NB4 (cell line): ENCODE data around the gene ERVFRD-1.

Experiments used
- MYC ChIP-seq: IDR thresholded peaks from 2 replicates; pipeline ENCODE4 v1.6.1; 2011; ENCODE audit warnings: low read depth, low read length
- POLR2A ChIP-seq: IDR thresholded peaks from 2 replicates; pipeline ENCODE4 v1.6.1; 2011; ENCODE audit warnings: mild to moderate bottlenecking; ENCODE audit not compliant: insufficient read length; ENCODE audit errors: extremely low read depth
- TF ChIP-seq, protein P1 (sequence below): IDR thresholded peaks from one replicate; pipeline ENCODE4 v1.5.1; 2012; ENCODE audit warnings: low read depth, low read length
- TF ChIP-seq, protein P2 (sequence below): IDR thresholded peaks from 2 replicates; pipeline ENCODE4 v1.6.1; 2011; ENCODE audit warnings: low read depth, low read length

DNA sequence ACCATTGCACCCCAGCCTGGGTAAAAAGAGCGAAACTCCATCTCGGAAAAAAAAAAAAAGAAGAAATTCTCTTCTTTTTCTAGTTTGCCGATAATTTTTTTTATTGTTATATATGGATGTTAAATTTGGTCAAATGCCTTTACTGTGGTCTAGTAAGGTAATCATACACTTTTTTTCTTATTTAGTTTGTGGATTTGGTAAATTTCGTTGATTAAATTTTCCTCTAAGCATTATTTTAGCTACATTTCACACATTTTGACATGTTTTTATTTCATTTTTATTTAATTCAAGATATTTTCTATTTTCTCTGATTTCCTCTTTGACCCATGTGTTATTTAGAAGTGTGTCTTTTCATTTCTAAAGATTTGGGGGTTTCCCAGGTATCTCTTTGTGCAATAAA lies 49.4 kb downstream of the ERVFRD-1 start:
- TF ChIP-seq, protein P1, sequence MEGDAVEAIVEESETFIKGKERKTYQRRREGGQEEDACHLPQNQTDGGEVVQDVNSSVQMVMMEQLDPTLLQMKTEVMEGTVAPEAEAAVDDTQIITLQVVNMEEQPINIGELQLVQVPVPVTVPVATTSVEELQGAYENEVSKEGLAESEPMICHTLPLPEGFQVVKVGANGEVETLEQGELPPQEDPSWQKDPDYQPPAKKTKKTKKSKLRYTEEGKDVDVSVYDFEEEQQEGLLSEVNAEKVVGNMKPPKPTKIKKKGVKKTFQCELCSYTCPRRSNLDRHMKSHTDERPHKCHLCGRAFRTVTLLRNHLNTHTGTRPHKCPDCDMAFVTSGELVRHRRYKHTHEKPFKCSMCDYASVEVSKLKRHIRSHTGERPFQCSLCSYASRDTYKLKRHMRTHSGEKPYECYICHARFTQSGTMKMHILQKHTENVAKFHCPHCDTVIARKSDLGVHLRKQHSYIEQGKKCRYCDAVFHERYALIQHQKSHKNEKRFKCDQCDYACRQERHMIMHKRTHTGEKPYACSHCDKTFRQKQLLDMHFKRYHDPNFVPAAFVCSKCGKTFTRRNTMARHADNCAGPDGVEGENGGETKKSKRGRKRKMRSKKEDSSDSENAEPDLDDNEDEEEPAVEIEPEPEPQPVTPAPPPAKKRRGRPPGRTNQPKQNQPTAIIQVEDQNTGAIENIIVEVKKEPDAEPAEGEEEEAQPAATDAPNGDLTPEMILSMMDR, result no peak
- TF ChIP-seq, protein P2, sequence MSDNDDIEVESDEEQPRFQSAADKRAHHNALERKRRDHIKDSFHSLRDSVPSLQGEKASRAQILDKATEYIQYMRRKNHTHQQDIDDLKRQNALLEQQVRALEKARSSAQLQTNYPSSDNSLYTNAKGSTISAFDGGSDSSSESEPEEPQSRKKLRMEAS, result no peak
- TF ChIP-seq POLR2A, result no peak
- TF ChIP-seq MYC, result no peak
